GM12801 (cell line): ENCODE data around the gene KRTAP10-1.

Experiments
- TF ChIP-seq, protein P1 (sequence below): IDR thresholded peaks from one replicate; pipeline ENCODE4 v1.5.1; 2011; ENCODE audit warnings: control low read depth; ENCODE audit not compliant: insufficient read length; ENCODE audit errors: extremely low read depth

Gene KRTAP10-1

DNA sequence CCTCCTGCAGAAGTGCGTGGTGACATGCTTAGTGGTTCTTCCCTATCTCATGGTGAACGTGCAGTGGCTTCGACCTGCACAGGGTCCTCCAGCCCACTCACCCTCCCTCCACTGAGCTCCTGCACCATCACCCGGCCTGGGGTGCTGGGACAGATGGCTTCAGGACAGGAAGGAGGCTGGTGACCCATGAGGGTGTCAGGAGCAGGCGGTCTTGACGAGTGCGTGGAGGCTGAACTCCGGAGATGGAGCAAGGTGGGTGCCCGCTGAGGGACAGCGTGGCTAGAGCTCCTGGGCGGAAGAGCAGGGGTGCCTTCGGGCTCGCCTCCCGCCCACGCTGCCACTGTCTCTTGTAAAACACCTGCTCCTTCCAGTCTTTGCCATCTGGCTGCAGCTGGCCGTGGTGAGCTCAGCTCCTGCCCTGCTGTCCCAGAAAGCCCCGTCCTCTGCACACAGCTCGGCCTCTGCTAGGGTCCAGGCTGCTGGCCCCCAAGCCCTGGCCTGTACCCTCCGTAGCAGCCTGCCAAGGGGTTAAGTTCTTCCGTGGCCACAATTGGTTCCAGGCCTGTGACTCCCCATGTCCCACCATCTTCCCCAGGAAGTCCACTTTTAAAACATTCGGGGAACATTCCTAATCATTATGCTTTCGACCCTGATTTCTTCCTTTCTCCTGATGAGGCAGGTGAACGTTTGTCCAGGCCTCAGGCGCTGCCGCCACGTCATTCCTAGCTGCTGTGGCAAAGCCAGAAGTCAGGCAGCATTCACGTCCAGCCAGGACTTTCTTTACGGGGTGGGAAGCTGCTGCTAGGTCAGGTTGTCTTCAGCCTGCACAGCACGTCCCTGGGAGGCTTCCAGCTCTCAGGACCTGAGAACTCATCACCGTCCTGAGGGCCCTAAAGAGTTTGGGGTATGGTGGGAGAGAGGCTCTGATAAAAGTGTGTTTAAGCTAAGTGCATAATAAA, 8.1 kb downstream of the KRTAP10-1 start:
- TF ChIP-seq, protein P1, sequence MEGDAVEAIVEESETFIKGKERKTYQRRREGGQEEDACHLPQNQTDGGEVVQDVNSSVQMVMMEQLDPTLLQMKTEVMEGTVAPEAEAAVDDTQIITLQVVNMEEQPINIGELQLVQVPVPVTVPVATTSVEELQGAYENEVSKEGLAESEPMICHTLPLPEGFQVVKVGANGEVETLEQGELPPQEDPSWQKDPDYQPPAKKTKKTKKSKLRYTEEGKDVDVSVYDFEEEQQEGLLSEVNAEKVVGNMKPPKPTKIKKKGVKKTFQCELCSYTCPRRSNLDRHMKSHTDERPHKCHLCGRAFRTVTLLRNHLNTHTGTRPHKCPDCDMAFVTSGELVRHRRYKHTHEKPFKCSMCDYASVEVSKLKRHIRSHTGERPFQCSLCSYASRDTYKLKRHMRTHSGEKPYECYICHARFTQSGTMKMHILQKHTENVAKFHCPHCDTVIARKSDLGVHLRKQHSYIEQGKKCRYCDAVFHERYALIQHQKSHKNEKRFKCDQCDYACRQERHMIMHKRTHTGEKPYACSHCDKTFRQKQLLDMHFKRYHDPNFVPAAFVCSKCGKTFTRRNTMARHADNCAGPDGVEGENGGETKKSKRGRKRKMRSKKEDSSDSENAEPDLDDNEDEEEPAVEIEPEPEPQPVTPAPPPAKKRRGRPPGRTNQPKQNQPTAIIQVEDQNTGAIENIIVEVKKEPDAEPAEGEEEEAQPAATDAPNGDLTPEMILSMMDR: no peak

DNA sequence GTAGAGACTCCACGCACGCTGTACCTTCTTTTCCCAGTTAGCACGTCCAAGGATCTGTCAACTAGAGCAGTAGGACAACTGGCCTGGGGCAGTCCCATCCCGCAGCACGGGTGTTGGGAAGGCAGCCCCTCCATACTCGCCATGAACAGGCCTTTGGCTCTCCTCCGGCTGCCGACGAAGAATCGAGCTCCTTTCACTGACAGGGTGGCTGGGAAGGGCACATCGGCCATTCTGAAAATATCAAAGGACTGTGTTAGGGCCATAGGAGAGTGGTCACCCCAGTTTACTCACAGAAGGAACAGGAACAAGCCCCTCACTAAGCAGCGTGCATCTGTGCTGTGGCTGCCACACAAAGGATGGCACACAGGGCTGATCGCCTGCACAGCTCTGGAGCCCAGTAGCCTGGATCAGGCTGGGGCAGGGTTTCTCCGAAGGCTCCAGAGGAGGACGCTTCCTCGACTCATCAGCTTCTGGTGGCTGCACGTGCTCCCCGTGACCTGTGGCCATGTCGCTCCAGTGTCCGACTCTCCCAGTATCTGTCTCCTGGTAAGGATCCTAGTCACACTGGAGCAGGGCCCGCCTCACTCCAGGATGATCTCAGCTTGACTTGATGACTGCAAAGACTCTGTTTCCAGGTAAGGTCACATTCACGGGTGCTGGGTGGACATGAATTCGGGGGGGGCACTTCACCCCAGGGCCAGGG, 8.9 kb downstream of the KRTAP10-1 start:
- TF ChIP-seq, protein P1: no peak

DNA sequence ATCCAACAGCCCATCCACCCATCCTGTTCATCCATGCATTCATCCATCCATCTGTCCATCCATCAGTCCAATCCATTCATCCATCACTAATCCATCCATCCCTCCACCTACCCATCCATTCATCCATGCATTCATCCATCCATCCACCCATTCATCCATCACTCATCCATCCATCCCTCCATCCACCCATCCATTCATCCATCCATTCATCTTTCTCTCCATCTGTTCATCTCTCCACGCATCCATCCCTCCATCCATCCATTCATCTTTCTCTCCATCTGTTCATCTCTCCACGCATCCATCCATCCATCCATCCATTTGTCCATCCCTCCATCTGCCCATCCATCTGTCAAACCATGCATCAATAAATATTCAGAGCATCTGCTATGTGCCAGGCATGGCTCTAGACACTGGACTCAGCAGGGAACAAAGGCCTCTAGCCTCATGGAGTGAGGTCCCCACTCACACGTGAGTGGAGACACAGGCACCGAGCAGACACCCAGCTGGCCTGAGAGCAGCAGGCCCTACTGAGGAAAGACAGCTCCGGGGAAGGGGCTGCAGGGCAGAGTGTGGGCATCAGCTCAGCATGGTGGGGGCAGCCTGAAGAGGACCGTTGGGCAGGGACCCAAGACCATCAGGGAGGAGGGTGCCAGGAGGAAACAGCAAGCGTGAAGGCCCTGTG, 9.6 kb downstream of the KRTAP10-1 start:
- TF ChIP-seq, protein P1: no peak

DNA sequence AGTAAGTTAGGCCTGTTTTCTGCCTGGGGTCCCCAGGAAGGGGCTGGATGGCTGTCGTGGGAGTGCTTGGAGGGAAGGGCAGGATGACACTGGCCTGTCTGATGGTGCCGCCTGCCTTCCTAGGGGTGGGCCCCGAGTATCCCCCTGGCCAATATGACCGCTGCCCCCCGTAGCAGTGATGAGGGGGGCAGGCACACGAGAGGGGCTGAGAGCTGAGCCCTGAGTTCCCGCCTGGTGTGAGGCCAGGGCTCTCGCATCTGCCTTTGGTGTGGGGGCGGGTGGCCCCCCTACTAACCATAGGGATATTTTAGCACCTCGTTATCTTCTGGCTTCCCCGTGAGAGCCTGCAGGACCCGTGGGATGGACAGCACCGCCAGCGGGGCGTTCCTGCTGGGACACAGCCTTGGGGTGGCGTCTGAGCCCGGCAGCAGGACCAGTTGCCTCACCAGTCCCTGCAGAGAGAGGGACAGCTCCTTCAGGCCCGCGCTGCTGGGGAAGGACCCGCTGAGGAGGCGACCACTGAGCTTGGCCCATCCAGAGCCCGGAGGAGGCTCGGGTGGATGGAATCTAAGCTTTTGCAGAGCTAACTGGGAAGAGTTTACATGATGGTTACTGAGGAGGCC, 10.4 kb downstream of the KRTAP10-1 start:
- TF ChIP-seq, protein P1: no peak

DNA sequence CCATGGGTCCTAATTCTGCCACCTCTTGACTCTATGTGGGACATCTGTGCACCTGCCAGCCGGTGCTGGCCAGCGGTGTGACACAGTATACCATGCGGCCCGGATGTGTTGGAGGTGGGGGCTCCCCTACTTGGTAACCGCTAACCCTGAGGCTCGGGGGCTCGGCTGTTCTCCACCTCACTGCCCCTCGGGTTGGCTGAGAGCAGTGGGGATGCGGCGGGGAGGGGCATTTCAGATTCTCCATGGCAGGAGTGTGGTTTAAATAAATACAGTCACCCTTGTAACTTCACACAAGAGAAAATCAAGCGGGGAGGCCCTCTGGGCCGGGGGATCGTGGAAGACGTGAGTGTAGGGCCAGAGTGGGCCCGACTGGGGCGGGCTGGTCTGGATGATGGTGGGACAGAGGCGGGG, 11.0 kb downstream of the KRTAP10-1 start:
- TF ChIP-seq, protein P1: no peak

DNA sequence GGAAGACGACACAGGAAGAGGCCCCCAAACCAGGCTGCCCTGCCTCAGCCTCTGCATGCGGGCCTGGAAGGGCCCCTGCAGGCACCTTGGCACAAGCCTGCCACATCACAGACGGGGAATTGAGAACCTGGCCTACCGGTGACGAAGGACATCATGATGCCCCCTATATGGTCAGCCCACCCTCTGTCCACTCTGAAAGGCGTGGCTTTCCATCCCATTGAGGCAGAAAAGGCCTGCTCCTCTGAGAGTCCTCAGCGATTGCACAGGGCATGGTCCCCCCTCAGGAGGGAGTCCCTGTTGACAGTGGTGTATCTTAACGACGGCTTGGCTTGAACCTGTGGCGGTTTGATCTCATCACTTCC, 11.4 kb downstream of the KRTAP10-1 start:
- TF ChIP-seq, protein P1: no peak

DNA sequence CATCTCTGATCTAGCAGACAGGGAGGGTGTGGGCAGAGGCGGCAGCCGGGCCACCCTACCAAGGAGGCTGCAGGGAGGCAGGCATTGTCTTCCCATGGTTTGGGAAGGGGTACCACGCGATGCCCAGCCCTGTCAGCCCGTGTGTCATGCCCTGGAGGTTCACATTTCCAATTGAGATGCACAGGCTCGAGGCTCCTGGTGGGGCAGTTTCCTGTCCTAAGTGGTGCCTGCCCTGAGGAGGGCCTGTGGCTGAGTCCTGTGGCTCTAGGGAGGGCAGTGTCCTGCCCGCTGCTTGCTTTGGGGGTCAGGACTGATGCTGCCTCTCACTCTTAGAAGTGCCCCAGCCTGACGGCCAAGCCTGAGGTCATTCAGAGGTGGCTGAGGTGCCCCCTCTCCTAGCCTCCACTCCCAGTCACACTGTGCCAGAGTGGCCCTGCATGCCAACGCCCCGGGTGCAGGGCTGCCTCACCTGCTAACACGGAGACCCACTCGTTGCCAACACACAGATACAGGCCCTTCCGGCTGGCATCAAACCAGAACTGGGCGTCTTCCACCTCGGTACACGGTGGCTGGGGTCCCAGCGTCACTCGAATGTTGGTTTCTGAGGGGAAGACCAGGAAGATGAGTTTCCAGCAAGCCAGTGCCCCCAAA, 11.9 kb downstream of the KRTAP10-1 start:
- TF ChIP-seq, protein P1: no peak
